Right lobe of liver (tissue), 4 donors: ENCODE results near the gene CTNNBIP1.

Source experiments
- CTCF ChIP-seq, 4 donors: fragments of 200-600 bp in 3 of 4; fragments of 450-650 bp in 1 of 4; IDR thresholded peaks; one replicate each; pipeline versions ENCODE4 v1.5.1 to v1.8.0; 2016 to 2022; ENCODE audit warnings: antibody characterized with exemption in 4 of 4, mild to moderate bottlenecking in 2 of 4
- POLR2A ChIP-seq: fragments of 450-650 bp; IDR thresholded peaks from one replicate; pipeline ENCODE4 v1.6.1; 2017; ENCODE audit warnings: antibody characterized with exemption, mild to moderate bottlenecking
- donor health status: DM: no; HTN: no; CAD: no.
- donor health status: DM: no; HTN: no; CAD: no.
- donor health status: DM: no; HTN: yes; CAD: no.

GRCh38 chr1:9807541-9807940 is 102.5 kb downstream of the CTNNBIP1 start:
- TF ChIP-seq CTCF (IDR thresholded peaks at IDR 0.05) (no peak), POLR2A (no peak)
